Stimulated activated naive CD8-positive, alpha-beta T cell treated with anti-CD3 and anti-CD28 coated beads, Interleukin-15, Interleukin-2, amounts not matched to agents 100 ng/mL and 50 ng/mL, for 24 hours (primary cell): ENCODE results near the gene PAH.

Experiments used
- H3K27ac Mint-ChIP-seq: one replicate; pipeline ENCODE4 v1.8.0; 2021; ENCODE audit warnings: mild to moderate bottlenecking, mixed read lengths
- H3K27me3 Mint-ChIP-seq: one replicate; pipeline ENCODE4 v1.8.0; 2021; ENCODE audit warnings: mixed read lengths
- H3K36me3 Mint-ChIP-seq: one replicate; pipeline ENCODE4 v1.8.0; 2021; ENCODE audit warnings: low read depth, mixed read lengths
- H3K4me1 Mint-ChIP-seq: one replicate; pipeline ENCODE4 v1.8.0; 2021; ENCODE audit warnings: low read depth, mixed read lengths
- H3K4me3 Mint-ChIP-seq: one replicate; pipeline ENCODE4 v1.8.0; 2021; ENCODE audit warnings: mild to moderate bottlenecking, mixed read lengths
- H3K9me3 Mint-ChIP-seq: one replicate; pipeline ENCODE4 v1.8.0; 2021; ENCODE audit warnings: mixed read lengths

The PAH gene

GRCh38 chr12:102956738-102957327 lies 39.8 kb upstream of the PAH start:
- Mint-ChIP-seq H3K4me3 (peak overlapping the region; percentile 47), H3K4me1 (peaks cover 46% of the 10 kb centered on the region), H3K36me3 (no peaks in the 10 kb centered on the region), H3K27me3 (peaks cover 77% of the 10 kb centered on the region), H3K27ac (no peak overlapping the region), H3K9me3 (no peaks in the 10 kb centered on the region)

GRCh38 chr12:102955926-102956737 lies 39.1 kb upstream of the PAH start:
- H3K4me1 Mint-ChIP-seq, result peaks cover 39% of the 10 kb centered on the region
- H3K27me3 Mint-ChIP-seq, result peaks cover 76% of the 10 kb centered on the region
- no peaks in the 10 kb centered on the region for H3K9me3 Mint-ChIP-seq
- no peak overlapping the region for H3K27ac Mint-ChIP-seq
- no peaks in the 10 kb centered on the region for H3K36me3 Mint-ChIP-seq
- no peak overlapping the region for H3K4me3 Mint-ChIP-seq

- H3K27ac Mint-ChIP-seq, result no peak overlapping the region
These were observed 37.1 kb upstream of the PAH start for GRCh38 chr12:102954134-102954533.

GRCh38 chr12:102953221-102953620 lies 36.2 kb upstream of the PAH start:
- Mint-ChIP-seq H3K4me3 (no peak overlapping the region), H3K4me1 (peaks cover 29% of the 10 kb centered on the region), H3K27ac (no peak overlapping the region), H3K36me3 (no peaks in the 10 kb centered on the region), H3K27me3 (peaks cover 79% of the 10 kb centered on the region), H3K9me3 (no peaks in the 10 kb centered on the region)

More at GRCh38 chr12:102954134-102954533, 37.1 kb upstream of the PAH start:
- Mint-ChIP-seq H3K4me1 (peaks cover 36% of the 10 kb centered on the region), H3K36me3 (no peaks in the 10 kb centered on the region), H3K4me3 (no peak overlapping the region), H3K27me3 (peaks cover 79% of the 10 kb centered on the region), H3K9me3 (no peaks in the 10 kb centered on the region)

GRCh38 chr12:102951841-102952240 lies 34.8 kb upstream of the PAH start:
- no peak overlapping the region for H3K27ac Mint-ChIP-seq
- no peaks in the 10 kb centered on the region for H3K9me3 Mint-ChIP-seq
- no peaks in the 10 kb centered on the region for H3K36me3 Mint-ChIP-seq
- no peak overlapping the region for H3K4me3 Mint-ChIP-seq
- peaks cover 81% of the 10 kb centered on the region for H3K27me3 Mint-ChIP-seq
- peaks cover 19% of the 10 kb centered on the region for H3K4me1 Mint-ChIP-seq

GRCh38 chr12:102950950-102951619 lies 34.0 kb upstream of the PAH start:
- H3K36me3 Mint-ChIP-seq, result no peaks in the 10 kb centered on the region
- peak overlapping the region; percentile 40 for H3K4me3 Mint-ChIP-seq
- peaks cover 18% of the 10 kb centered on the region for H3K4me1 Mint-ChIP-seq
- H3K9me3 Mint-ChIP-seq, result no peaks in the 10 kb centered on the region
- no peak overlapping the region for H3K27ac Mint-ChIP-seq
- H3K27me3 Mint-ChIP-seq, result peaks cover 79% of the 10 kb centered on the region

GRCh38 chr12:102950107-102950949 lies 33.3 kb upstream of the PAH start:
- Mint-ChIP-seq H3K4me1 (peaks cover 14% of the 10 kb centered on the region), H3K4me3 (peak overlapping the region; percentile 40), H3K27me3 (peaks cover 72% of the 10 kb centered on the region), H3K9me3 (no peaks in the 10 kb centered on the region), H3K27ac (no peak overlapping the region), H3K36me3 (no peaks in the 10 kb centered on the region)

- H3K9me3 Mint-ChIP-seq, result no peaks in the 10 kb centered on the region
- H3K4me3 Mint-ChIP-seq, result no peak overlapping the region
- H3K36me3 Mint-ChIP-seq, result no peaks in the 10 kb centered on the region
- no peak overlapping the region for H3K27ac Mint-ChIP-seq
- peaks cover 64% of the 10 kb centered on the region for H3K27me3 Mint-ChIP-seq
- H3K4me1 Mint-ChIP-seq, result peaks cover 9% of the 10 kb centered on the region
These were observed 31.9 kb upstream of the PAH start for GRCh38 chr12:102948941-102949352.

- Mint-ChIP-seq H3K9me3 (no peaks in the 10 kb centered on the region), H3K4me1 (no peaks in the 10 kb centered on the region), H3K36me3 (no peaks in the 10 kb centered on the region), H3K27me3 (peaks cover 69% of the 10 kb centered on the region), H3K27ac (no peak overlapping the region), H3K4me3 (no peak overlapping the region)
These were observed 29.0 kb upstream of the PAH start for GRCh38 chr12:102946042-102946441.

GRCh38 chr12:102939670-102940222 lies 22.7 kb upstream of the PAH start:
- Mint-ChIP-seq H3K27me3 (peaks cover 65% of the 10 kb centered on the region), H3K4me1 (no peaks in the 10 kb centered on the region)

GRCh38 chr12:102939059-102939458 lies 22.0 kb upstream of the PAH start:
- Mint-ChIP-seq H3K27me3 (peaks cover 64% of the 10 kb centered on the region), H3K9me3 (no peaks in the 10 kb centered on the region), H3K27ac (no peak overlapping the region), H3K4me1 (no peaks in the 10 kb centered on the region), H3K4me3 (no peak overlapping the region), H3K36me3 (no peaks in the 10 kb centered on the region)

More at GRCh38 chr12:102939670-102940222, 22.7 kb upstream of the PAH start:
- no peaks in the 10 kb centered on the region for H3K9me3 Mint-ChIP-seq
- no peak overlapping the region for H3K27ac Mint-ChIP-seq
- H3K4me3 Mint-ChIP-seq, result no peak overlapping the region
- H3K36me3 Mint-ChIP-seq, result no peaks in the 10 kb centered on the region

GRCh38 chr12:102933168-102933567 lies 16.1 kb upstream of the PAH start:
- H3K4me3 Mint-ChIP-seq, result no peak overlapping the region
- peaks cover 49% of the 10 kb centered on the region for H3K27me3 Mint-ChIP-seq
- no peaks in the 10 kb centered on the region for H3K9me3 Mint-ChIP-seq
- no peaks in the 10 kb centered on the region for H3K36me3 Mint-ChIP-seq
- no peak overlapping the region for H3K27ac Mint-ChIP-seq
- H3K4me1 Mint-ChIP-seq, result no peaks in the 10 kb centered on the region

GRCh38 chr12:102927220-102927619 lies 10.2 kb upstream of the PAH start:
- H3K9me3 Mint-ChIP-seq, result no peaks in the 10 kb centered on the region
- H3K36me3 Mint-ChIP-seq, result no peaks in the 10 kb centered on the region
- H3K27ac Mint-ChIP-seq, result no peak overlapping the region
- H3K4me3 Mint-ChIP-seq, result no peak overlapping the region
- no peaks in the 10 kb centered on the region for H3K4me1 Mint-ChIP-seq
- peaks cover 48% of the 10 kb centered on the region for H3K27me3 Mint-ChIP-seq

- Mint-ChIP-seq H3K27ac (no peak overlapping the region), H3K4me3 (no peak overlapping the region), H3K27me3 (peaks cover 40% of the 10 kb centered on the region), H3K36me3 (no peaks in the 10 kb centered on the region), H3K4me1 (peaks cover 3% of the 10 kb centered on the region), H3K9me3 (no peaks in the 10 kb centered on the region)
These were observed 4.2 kb upstream of the PAH start for GRCh38 chr12:102921240-102921639.
